Breast epithelium (tissue), 4 donors: ENCODE measurements around the gene IDI2. TPM values are rescaled to one million over a fixed set of nuclear protein-coding genes. Genes with fewer than 3 reads are reported as not detected.

Experiments used
- DNase-seq, 2 donors: peaks; one replicate each; pipeline ENCODE4 v3.0.0-alpha.2; 2019; ENCODE audit warnings: low spot score in 2 of 2
- H3K27ac ChIP-seq, 2 donors: fragments of 200-600 bp; sonication (generic) in 1 of 2; one replicate each; pipeline ENCODE4 v1.5.1; 2016 to 2019; ENCODE audit warnings: mild to moderate bottlenecking in 1 of 2
- H3K27me3 ChIP-seq, 2 donors: fragments of 200-600 bp; sonication (generic) in 1 of 2; one replicate each; pipeline versions ENCODE4 v1.5.1 to v1.6.0; 2017 to 2019; ENCODE audit warnings: control low read depth in 1 of 2, mild to moderate bottlenecking in 1 of 2
- H3K36me3 ChIP-seq: fragments of 200-600 bp; one replicate; pipeline ENCODE4 v1.5.1; 2019
- H3K4me1 ChIP-seq, 2 donors: fragments of 200-600 bp; sonication (generic); one replicate each; pipeline ENCODE4 v1.5.1; 2016 to 2019; ENCODE audit warnings: control low read depth in 1 of 2
- H3K4me3 ChIP-seq, 3 donors: fragments of 200-600 bp; sonication (generic); 1 replicate in 2 of 3; 2 replicates in 1 of 3; pipeline ENCODE4 v1.5.1; 2016 to 2019; ENCODE audit warnings: mild to moderate bottlenecking in 3 of 3, moderate library complexity in 2 of 3
- H3K9me3 ChIP-seq, 2 donors: fragments of 200-600 bp; sonication (generic) in 1 of 2; one replicate each; pipeline ENCODE4 v1.5.1; 2016 to 2019; ENCODE audit warnings: control low read depth in 1 of 2
- CTCF ChIP-seq, 3 donors: fragments of 450-650 bp; IDR thresholded peaks; one replicate each; pipeline ENCODE4 v1.5.1; 2016 to 2017; ENCODE audit warnings: antibody characterized with exemption in 3 of 3, mild to moderate bottlenecking in 3 of 3, moderate library complexity in 3 of 3
- POLR2A ChIP-seq: fragments of 450-650 bp; IDR thresholded peaks from one replicate; pipeline ENCODE4 v1.6.1; 2016; ENCODE audit warnings: antibody characterized with exemption, mild to moderate bottlenecking, moderate library complexity
- POLR2AphosphoS5 ChIP-seq, 3 donors: sonication (generic); formaldehyde crosslinking; IDR thresholded peaks; one replicate each; pipeline ENCODE4 v1.6.1; 2017; ENCODE audit warnings: antibody characterized with exemption in 3 of 3
- intact Hi-C: fragments of 100-400 bp; cut with DNase I; formaldehyde crosslinking; loops from one replicate; pipeline ENCODE4 v1.15.1; 2023; ENCODE audit warnings: low total_unique reads
- total RNA-seq, 3 donors: library from RNA; depleted of rRNA; stranded (reverse); fragments of >200 nt; gene quantifications; one replicate each; pipeline ENCODE4 v1.1.0, GENCODE V29; 2016

Gene IDI2
- total RNA-seq, 3 donors from 2014 or later: not detected

DNA sequence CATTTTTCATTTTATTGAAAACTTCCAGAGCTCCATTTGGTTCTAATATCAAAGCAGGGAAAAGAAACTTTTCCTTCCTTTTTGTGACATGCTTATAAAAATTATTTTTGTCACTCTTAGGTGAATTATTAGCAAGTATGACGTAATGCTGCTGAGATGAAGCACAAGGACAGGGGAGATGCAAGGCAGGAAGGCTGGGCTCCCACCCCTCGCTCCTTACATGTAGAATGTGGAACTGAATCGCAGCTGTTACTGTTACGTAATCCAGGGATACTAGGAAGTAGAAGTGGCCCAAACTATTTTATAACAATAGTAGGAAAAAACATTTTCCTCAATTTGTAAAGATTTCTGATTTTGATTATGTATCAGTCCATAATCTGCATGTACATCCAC, 54.5 kb downstream of the IDI2 start:
- TF ChIP-seq POLR2AphosphoS5 (IDR thresholded peaks at IDR 0.05) (no peak), POLR2A (no peak), CTCF (IDR thresholded peaks at IDR 0.05) (no peak)

GRCh38 chr10:970311-971149, 55.1 kb downstream of the IDI2 start:
- no peak for TF ChIP-seq POLR2A
- TF ChIP-seq POLR2AphosphoS5 (IDR thresholded peaks at IDR 0.05): no peak
- no peak for TF ChIP-seq CTCF (IDR thresholded peaks at IDR 0.05)
- H3K27ac ChIP-seq: no peak overlapping the region
- intact Hi-C loops: no loop called here
- no peaks in the 10 kb centered on the region for H3K9me3 ChIP-seq
- no peak for DNase-seq
- no peaks in the 10 kb centered on the region for H3K36me3 ChIP-seq
- no peaks in the 10 kb centered on the region for H3K4me1 ChIP-seq
- no peaks in the 10 kb centered on the region for H3K27me3 ChIP-seq
- H3K4me3 ChIP-seq: no peak overlapping the region

More for the DNA sequence above, 54.5 kb downstream of the IDI2 start:
- H3K27ac ChIP-seq: no peak overlapping the region
- no peaks in the 10 kb centered on the region for H3K36me3 ChIP-seq
- H3K9me3 ChIP-seq: no peaks in the 10 kb centered on the region
- no peak overlapping the region for H3K4me3 ChIP-seq
- intact Hi-C loops: no loop called here
- H3K4me1 ChIP-seq: no peaks in the 10 kb centered on the region
- H3K27me3 ChIP-seq: no peaks in the 10 kb centered on the region
- DNase-seq: no peak

DNA sequence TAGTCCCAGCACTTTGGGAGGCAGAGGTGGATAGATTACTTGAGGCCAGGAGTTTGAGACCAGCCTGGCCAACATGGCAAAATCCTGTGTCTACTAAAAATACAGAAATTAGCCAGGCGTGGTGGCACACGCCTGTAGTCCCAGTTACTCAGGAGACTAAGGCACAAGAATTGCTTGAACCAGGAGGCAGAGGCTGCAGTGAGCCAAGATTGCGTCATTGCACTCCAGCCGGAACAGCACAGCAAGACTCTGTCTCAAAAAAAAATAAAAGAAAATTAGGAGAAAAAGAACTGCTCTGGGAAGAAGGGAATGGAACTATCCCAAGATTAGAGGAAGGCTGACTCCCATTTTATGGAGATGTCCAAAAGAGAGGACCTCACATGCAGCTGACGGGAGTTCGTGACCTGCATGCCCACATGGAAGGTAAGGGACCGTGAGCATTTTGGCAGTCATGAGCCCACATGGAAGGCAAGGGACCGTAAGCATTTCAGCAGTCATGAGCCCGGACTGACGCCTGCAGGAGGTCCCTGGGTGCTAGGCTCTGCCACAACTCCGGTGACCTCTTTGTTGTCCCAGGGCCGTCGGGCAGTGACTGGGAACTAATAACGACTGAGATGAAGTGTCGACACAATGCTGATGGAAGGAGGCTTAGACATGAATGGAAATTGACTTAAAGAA, 56.0 kb downstream of the IDI2 start:
- no peak overlapping the region for H3K27ac ChIP-seq

More for the DNA sequence above, 56.0 kb downstream of the IDI2 start:
- intact Hi-C loops: no loop called here
- DNase-seq: no peak
- Histone ChIP-seq H3K4me3 (no peak overlapping the region), H3K9me3 (no peaks in the 10 kb centered on the region), H3K4me1 (no peaks in the 10 kb centered on the region), H3K36me3 (no peaks in the 10 kb centered on the region), H3K27me3 (no peaks in the 10 kb centered on the region)
- TF ChIP-seq CTCF (IDR thresholded peaks at IDR 0.05): no peak
- no peak for TF ChIP-seq POLR2A
- no peak for TF ChIP-seq POLR2AphosphoS5 (IDR thresholded peaks at IDR 0.05)

Other genes with a start within 250 kb of the IDI2 start
- gene LARP4B, start 94.2 kb downstream of the IDI2 start, total RNA-seq: 10 to 100 TPM; 47.5 to 70.8 (median 68.5) TPM
- 10 to 100 TPM; 32.6 to 51.2 (median 50.8) TPM for gene GTPBP4, start 37.4 kb downstream of the IDI2 start, total RNA-seq
- gene IDI1, start 23.3 kb upstream of the IDI2 start, total RNA-seq: 10 to 100 TPM; 26.2 to 48.4 (median 45.1) TPM
- 10 to 100 TPM; 13.9 to 18.0 (median 14.4) TPM for gene WDR37, start 30.5 kb upstream of the IDI2 start, total RNA-seq